HG03095 (cell line): ENCODE results near the gene TOP1.
"Not testable (repeated sequence)": the region's sequence is repeated elsewhere in the genome, so short reads cannot be mapped to it uniquely, and the experiment has no call there.

ENCODE experiments used
- ATAC-seq: cut with Tn5 transposase; IDR thresholded peaks from one replicate; pipeline ENCODE4 v1.9.1; 2021; ENCODE audit warnings: moderate library complexity; ENCODE audit not compliant: unreplicated experiment

Gene TOP1

GRCh38 chr20:41003936-41004294 lies 24.7 kb upstream of the TOP1 start:
- ATAC-seq = not testable (repeated sequence)

- no peak for ATAC-seq
These were observed 23.9 kb upstream of the TOP1 start for GRCh38 chr20:41004531-41005360.

DNA sequence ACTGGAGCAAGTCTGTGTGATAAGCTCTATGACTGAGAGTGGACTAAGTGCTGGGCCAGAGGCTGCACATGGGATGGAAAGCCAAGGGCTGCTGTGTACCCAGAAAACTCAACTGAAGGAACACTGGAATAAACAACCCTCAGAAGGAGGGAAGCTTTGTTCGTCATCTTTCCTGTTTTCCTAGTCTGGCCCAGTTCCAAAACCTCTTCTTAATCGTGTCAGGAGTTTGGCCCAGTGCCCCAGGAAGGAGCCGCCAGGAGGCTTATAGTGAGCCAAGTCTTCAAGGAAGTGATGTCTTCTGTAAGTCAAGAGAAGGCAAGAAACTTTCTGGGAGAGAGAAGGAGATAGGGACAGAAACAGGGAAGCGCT lies 23.3 kb upstream of the TOP1 start:
- no peak for ATAC-seq

DNA sequence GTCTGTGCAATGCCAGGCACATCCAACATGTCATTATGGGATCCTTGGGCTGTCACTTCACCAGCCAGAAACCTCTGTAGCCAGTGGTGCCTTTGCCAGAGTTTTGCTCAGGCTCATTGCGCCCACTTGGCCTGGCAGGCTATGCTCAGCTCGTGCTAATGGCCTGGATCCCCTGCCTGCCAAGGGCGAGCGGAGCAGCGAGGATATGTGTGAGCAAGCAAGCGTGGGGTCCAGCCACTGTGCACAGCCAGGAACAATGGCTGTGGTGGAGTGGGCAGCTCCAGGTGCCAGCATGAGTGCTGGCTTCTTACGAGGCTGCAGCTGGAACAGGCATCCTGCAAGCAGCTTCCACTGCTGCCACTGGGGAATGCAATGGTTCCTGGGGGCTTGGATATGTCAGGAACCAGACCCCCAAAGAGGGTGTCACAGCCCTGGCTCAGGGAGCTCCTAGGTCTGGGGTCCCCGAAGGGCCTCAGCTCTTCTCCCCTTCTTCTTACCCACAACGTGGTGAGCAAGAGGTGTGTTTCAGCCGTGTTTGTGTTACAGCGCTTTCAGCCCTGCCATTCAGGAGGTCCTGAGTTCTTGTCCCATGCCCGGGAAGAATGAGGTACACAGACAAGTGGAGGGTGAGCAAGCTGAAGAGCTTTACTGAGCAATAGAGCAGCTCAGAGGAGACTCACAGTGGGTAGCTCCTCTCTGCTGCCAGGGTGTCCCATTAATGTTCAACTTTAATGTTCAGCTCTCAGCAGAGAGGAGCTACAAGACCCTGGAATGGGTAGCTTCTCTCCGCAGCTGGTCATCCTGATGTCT lies 22.3 kb upstream of the TOP1 start:
- ATAC-seq = no peak

GRCh38 chr20:41006936-41007474 lies 21.6 kb upstream of the TOP1 start:
- no peak for ATAC-seq

- ATAC-seq = no peak
These were observed 21.1 kb upstream of the TOP1 start for GRCh38 chr20:41007481-41007880.

- no peak for ATAC-seq
These were observed 18.7 kb upstream of the TOP1 start for GRCh38 chr20:41009946-41010345.

DNA sequence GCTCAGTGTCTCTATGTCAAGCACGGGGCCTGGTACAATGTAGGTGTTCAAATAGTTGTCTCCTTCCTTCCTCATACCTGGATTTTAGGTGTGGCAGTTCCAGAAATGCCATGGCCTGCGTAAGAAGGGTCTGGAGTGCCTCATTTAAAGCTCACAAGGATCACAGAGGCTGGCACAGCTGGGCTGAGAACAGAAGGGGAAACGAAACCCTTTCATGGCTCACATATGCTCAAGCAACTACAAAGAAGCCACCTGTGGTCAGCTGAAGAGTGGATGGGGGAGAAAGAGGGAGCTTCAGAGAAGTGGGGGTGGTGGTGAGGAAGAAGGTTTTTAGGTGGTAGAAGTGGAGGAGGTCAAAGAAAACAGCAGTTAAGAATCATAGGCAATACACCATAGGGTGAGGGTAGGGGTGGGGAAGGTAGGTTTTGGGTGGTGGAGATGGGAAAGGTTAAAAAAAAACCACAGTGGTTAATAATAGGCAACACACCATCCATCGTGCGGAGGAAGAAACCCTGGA lies 17.0 kb upstream of the TOP1 start:
- peak; percentile 91 for ATAC-seq

- ATAC-seq = no peak
These were observed 14.0 kb upstream of the TOP1 start for GRCh38 chr20:41014561-41015088.

- ATAC-seq = no peak
These were observed 11.1 kb upstream of the TOP1 start for GRCh38 chr20:41017448-41018042.

- no peak for ATAC-seq
These were observed 10.5 kb upstream of the TOP1 start for GRCh38 chr20:41018153-41018552.

DNA sequence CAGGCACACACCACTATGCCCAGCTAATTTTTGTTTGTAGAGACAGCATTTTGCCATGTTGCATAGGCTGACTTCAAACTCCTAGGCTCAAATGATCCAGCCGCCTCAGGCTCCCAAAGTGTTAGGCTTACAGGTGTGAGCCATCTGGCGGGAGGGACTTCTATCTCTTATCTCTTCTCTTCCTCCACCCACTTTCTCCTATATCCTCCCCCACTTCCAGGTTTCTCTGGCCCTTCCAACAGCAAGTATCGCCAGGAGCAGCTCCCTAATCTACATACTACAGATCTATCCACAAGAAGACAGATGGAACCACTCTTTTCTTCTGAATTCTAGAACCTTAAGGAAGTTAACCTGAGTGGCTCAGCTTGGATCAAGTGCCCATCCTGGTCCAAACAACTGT lies 5.1 kb upstream of the TOP1 start:
- no peak for ATAC-seq

DNA sequence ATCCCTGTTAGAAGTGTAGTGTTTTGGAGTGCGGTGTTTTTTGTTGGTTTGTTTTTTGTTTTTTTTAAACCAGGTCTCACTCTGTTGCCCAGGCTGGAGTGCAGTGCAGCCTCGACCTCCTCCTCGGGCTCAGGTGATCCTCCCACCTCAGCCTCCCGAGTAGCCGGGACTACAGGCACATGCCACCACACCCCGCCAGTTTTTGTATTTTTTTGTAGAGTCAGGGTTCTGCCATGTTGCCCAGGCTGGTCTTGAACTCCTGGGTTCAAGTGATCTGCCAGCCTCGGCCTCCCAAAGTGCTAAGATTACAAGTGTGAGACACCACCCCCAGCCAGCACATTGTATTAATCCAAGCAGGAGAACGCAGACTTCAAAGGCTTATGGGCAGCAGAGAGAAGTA lies 1.3 kb upstream of the TOP1 start:
- ATAC-seq = no peak

GRCh38 chr20:41027872-41028358 lies 707 bp upstream of the TOP1 start:
- ATAC-seq = no peak

GRCh38 chr20:41029150-41029901 lies 704 bp downstream of the TOP1 start:
- ATAC-seq = peak; percentile 31

GRCh38 chr20:41030061-41030460 lies 1.4 kb downstream of the TOP1 start:
- ATAC-seq = no peak

DNA sequence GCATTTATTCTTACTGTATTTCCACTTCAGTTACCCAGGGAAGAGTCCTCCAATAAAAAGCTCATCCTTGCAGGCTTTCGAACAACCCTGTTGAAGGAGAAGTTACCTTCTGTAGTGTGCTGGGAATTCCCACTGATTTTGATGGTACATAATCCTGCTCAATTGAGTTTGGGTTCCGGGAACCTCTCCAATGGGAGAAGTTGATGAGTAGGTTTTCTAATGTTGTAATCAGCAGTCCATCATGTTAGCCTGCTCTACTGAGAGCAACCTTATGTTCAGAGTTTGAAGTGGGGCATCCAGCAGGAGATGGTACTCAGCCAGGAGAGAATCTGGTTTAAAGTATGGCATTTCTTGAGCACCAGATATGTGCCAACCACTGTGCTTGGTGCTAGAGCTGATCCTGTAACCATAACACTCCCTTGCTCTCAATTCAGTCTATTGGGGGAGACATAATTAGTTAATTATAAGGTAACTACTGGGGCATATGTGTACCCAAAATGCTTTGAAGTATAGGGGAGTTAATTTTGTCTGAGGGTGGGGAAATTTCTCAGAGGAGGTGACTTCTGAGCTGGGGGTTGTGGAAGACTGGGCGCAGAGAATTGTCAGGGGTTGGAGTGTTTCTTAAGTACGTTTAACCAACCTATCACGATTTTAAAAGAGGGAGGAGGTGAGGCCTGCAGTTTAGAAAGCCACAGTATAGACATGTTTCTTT lies 2.1 kb downstream of the TOP1 start:
- ATAC-seq = no peak

DNA sequence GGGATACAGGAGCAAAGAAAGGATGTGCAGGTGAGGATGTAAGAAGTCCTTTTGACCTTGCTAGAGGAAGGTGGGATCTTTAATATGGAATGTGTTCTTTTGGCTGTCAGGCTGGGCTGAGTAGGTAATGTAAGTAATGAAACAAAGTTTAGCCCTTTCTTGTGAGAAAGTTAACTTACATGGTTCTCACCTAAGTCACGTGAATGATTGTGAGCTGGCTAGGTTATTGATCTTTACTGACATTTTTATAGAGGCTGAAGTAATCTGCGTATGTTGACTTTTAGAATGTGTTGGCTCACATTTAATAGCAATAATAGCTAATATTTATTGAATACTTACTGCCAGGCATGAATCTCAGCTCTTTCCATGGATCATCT lies 2.6 kb downstream of the TOP1 start:
- no peak for ATAC-seq

DNA sequence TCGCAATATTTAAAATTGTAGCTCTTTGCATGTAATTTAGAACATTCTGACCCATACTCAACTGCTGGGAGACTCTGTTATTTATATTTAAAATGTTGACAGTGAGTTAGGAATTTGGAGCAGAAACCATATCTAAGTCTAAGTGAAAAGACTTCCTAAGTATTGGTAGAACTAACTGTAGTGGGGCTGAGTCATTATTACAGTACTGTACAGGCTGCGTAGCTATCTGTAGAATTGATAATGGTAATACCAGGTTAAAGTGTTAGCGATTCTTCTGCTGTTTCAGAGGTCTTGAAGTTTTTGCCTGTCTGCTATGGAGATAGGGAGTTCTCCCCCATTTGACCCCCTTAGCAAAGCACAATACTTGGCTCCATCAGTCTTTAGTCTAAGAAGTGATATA lies 3.6 kb downstream of the TOP1 start:
- no peak for ATAC-seq

DNA sequence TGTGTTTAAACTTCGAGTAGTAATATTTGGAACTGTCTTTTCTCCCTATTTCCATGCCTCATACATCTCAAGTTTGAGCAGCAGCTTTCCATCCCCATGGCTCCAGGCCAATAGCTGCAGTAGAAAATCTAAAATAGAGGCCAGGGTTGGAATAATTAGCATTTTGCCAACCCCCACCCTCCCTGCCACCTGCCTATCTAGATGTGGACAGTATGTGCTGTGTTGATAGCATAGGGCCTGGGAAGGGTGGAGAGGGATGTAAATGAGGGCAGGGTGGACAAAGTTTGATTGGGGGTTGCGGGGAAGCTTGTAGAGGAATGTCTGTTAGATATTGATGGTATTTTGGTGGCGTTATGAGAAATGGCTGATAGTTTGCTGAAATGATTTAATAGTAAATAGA lies 5.6 kb downstream of the TOP1 start:
- ATAC-seq = no peak
